HL-60 (cell line): ENCODE results near the gene LUZP1.

Experiments
- CTCF ChIP-seq: IDR thresholded peaks from one replicate; pipeline ENCODE4 v1.5.1; 2011; ENCODE audit warnings: low read length, control low read depth, inconsistent platforms; ENCODE audit not compliant: insufficient read depth
- POLR2AphosphoS5 ChIP-seq: IDR thresholded peaks from 2 replicates; pipeline ENCODE4 v1.6.1; 2012; ENCODE audit warnings: low read depth

DNA sequence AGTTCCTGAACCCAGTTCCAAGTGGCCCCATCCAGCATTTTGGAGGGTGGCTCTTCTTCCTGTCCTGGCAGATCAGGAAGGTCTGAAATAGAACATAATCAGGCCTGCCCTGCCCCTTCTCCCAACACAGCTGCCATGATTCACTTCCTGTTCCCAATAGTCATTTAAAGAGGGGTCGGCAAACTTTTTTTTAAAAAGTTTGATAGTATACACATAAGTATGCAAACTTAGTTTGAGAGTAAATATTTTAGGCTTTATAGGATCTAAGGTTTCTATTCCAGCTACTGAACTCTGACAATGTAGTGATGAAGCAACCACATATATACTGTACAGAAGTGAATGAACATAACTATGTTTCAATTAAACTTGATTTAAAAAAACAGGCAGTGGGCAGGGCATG is 66.4 kb downstream of the LUZP1 start:
- no peak for TF ChIP-seq POLR2AphosphoS5
- TF ChIP-seq CTCF: no peak
